H1 (cell line): ENCODE data around the gene RAD51C. TPM values are rescaled to one million over a fixed set of nuclear protein-coding genes. Genes with fewer than 3 reads are reported as not detected.

Experiments used
- E2F6 ChIP-seq: IDR thresholded peaks from 2 replicates; pipeline ENCODE4 v1.6.1; 2012; ENCODE audit warnings: inconsistent platforms
- EZH2 ChIP-seq: fragments of 200-600 bp; sonication (generic); IDR thresholded peaks from 2 replicates; pipeline ENCODE4 v1.7.1; 2012; ENCODE audit warnings: low read depth, mild to moderate bottlenecking, moderate library complexity, low read length, inconsistent platforms; ENCODE audit not compliant: severe bottlenecking
- PHF8 ChIP-seq: fragments of 200-600 bp; sonication (generic); conservative IDR thresholded peaks from 2 replicates; pipeline ENCODE4 v1.7.1; 2012; ENCODE audit warnings: low read depth, mild to moderate bottlenecking, inconsistent platforms, low read length, moderate library complexity
- POLR2AphosphoS5 ChIP-seq: IDR thresholded peaks from 2 replicates; pipeline ENCODE4 v1.6.1; 2011; ENCODE audit warnings: low read depth, low read length
- SRF ChIP-seq: IDR thresholded peaks from 2 replicates; pipeline ENCODE4 v1.6.1; 2011; ENCODE audit warnings: mild to moderate bottlenecking, low read depth, low read length, moderate library complexity
- TBP ChIP-seq: IDR thresholded peaks from 2 replicates; pipeline ENCODE4 v1.6.1; 2011; ENCODE audit warnings: low read depth, low read length, improper control_type of control experiment
- polyA plus RNA-seq, 7 experiments: library from polyadenylated mRNA; depleted of rRNA in 3 of 7; stranded (reverse) in 5 of 7; unstranded in 2 of 7; fragments of >200 nt in 5 of 7; fragments of 200-250 nt in 2 of 7; gene quantifications; 1 replicate in 5 of 7; 2 replicates in 1 of 7; 4 replicates in 1 of 7; pipeline versions ENCODE4 v1.2.1 to v1.2.3, GENCODE V29; 2011 to 2013; ENCODE audit warnings: missing spikeins in 2 of 7, mixed read lengths in 2 of 7
- total RNA-seq: library from RNA; stranded (reverse); fragmentation: NEBNext Ultra II Directional; extraction: Animal tissue kit (Norgen Biotek cat#: 25700); gene quantifications from 2 replicates; pipeline ENCODE4 v1.2.1, GENCODE V29; 2021

The RAD51C gene
- total and polyA plus RNA-seq, 2 of the 8 experiments (the other 6 are each of a cell fraction or from before 2014, with no cell fraction given) = 10.4 to 21.7 TPM

DNA sequence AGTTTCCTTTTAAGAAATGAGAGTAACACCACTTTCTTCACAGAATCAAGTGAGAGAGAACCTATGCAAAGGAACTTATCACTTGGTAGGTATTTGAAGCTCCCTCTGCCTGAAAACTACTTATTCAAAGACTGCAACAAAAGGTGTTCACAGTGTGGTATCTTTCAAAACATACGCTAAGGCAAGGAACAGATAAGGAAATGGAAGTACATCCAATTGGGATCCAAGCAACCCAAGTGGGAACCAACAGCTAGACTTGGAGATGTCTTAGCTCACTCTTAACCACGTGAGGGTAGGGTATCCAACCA, 62.8 kb downstream of the RAD51C start (continued):
- TF ChIP-seq POLR2AphosphoS5 (no peak), E2F6 (no peak), TBP (no peak), SRF (no peak), EZH2 (no peak), PHF8 (no peak)
- TF ChIP-seq, all 59 proteins: peak for 0
